ENCODE data around the gene FAM219B.

FAM219B gene

DNA sequence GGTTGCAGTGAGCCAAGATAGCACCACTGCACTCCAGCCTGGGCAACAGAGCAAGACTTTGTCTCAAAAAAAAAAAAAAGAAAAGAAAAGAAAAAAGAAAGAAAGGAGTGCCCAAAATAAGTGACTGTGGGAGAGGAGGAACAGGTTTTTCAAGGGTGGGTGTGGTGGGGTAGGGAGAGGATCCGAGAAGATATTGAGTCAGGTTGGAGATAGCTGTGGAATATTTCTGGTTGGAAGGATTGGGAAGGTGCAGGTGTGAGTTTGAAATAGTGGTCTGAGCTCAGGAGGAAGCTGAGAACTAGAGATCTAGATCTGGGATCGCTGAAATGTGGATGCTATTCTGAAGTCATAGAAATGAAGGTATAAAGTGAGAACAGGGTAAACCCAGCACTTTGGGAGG, 41.3 kb downstream of the FAM219B start:
- TF ChIP-seq, protein P1, sequence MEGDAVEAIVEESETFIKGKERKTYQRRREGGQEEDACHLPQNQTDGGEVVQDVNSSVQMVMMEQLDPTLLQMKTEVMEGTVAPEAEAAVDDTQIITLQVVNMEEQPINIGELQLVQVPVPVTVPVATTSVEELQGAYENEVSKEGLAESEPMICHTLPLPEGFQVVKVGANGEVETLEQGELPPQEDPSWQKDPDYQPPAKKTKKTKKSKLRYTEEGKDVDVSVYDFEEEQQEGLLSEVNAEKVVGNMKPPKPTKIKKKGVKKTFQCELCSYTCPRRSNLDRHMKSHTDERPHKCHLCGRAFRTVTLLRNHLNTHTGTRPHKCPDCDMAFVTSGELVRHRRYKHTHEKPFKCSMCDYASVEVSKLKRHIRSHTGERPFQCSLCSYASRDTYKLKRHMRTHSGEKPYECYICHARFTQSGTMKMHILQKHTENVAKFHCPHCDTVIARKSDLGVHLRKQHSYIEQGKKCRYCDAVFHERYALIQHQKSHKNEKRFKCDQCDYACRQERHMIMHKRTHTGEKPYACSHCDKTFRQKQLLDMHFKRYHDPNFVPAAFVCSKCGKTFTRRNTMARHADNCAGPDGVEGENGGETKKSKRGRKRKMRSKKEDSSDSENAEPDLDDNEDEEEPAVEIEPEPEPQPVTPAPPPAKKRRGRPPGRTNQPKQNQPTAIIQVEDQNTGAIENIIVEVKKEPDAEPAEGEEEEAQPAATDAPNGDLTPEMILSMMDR (IDR thresholded peaks at IDR 0.05; ENCODE audit: low read depth, low read length): no peak
- TF ChIP-seq MYC (IDR thresholded peaks at IDR 0.05; ENCODE audit: low read depth, low read length) (no peak), POLR2A (IDR thresholded peaks at IDR 0.05; ENCODE audit: extremely low read depth, insufficient read length) (no peak)
- TF ChIP-seq, protein P2, sequence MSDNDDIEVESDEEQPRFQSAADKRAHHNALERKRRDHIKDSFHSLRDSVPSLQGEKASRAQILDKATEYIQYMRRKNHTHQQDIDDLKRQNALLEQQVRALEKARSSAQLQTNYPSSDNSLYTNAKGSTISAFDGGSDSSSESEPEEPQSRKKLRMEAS (IDR thresholded peaks at IDR 0.05; ENCODE audit: low read depth, low read length): no peak
- no peak for DNase-seq (ENCODE audit: low read depth)
- no peak overlapping the region for H3K4me3 ChIP-seq (ENCODE audit: low read depth, low read length)

DNA sequence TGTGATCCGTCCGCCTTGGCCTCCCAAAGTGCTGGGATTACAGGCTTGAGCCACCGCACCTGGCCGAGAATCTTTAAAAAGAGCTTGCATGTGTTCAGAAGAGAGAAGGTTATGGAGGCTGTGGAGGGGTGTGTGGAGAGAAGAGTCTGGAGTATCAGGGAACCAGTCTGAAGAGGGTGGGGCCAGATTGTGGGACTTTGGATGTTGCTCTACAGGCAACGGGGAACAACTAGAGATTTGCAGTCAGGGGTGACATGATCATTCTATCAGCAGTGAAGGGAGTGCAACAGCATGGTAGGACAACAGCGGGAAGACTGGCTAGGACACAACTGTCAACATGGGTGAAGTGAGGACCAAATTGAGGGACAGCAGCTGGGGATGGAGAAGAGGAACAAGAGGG, 42.4 kb downstream of the FAM219B start:
- TF ChIP-seq, protein P2 (IDR thresholded peaks at IDR 0.05; ENCODE audit: low read depth, low read length): no peak
- TF ChIP-seq MYC (IDR thresholded peaks at IDR 0.05; ENCODE audit: low read depth, low read length): no peak
- no peak for TF ChIP-seq POLR2A (IDR thresholded peaks at IDR 0.05; ENCODE audit: extremely low read depth, insufficient read length)
- TF ChIP-seq, protein P1 (IDR thresholded peaks at IDR 0.05; ENCODE audit: low read depth, low read length): no peak
- no peak for DNase-seq (ENCODE audit: low read depth)
- no peak overlapping the region for H3K4me3 ChIP-seq (ENCODE audit: low read depth, low read length)

DNA sequence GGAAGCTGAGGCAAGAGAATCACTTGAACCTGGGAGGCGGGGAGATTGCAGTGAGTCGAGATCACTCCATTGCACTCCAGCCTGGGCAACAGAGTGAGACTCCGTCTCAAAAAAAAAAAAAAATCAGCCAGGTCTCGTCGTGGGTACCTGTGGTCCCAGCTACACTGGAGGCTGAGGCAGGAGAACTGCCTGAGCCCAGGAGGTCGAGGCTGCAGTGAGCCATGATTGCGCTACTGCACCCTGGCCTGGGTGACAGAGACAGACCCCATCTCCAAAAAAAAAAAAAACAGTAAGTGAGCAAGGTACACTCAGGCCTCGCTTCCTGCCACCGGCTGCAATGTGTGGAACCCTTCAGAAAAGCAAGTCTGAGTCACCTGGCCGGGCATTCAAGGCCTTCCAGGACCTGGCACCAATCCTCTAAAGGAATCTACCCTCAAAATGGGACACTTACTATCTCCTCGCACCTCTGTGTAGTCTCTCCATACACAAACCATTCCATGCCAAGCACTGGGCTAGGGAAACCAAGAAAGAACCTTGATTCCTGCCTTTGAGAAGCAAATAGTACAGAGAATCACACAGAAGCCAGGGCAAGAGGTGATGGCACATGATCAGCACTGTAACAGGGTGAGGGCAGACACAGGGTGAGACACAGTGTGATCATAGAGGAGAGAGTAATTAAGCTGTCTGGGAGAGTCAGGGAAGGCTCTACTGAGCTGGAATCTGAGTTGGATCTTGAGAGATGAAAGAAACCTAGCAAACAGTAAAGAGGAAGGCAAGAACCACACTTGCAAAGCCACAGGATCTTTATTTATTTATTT, 43.2 kb downstream of the FAM219B start:
- TF ChIP-seq, protein P2 (IDR thresholded peaks at IDR 0.05; ENCODE audit: low read depth, low read length): no peak
- TF ChIP-seq, protein P1 (IDR thresholded peaks at IDR 0.05; ENCODE audit: low read depth, low read length): no peak
- TF ChIP-seq MYC (IDR thresholded peaks at IDR 0.05; ENCODE audit: low read depth, low read length) (no peak), POLR2A (IDR thresholded peaks at IDR 0.05; ENCODE audit: extremely low read depth, insufficient read length) (no peak)
- no peak for DNase-seq (ENCODE audit: low read depth)
- H3K4me3 ChIP-seq (ENCODE audit: low read depth, low read length): no peak overlapping the region

DNA sequence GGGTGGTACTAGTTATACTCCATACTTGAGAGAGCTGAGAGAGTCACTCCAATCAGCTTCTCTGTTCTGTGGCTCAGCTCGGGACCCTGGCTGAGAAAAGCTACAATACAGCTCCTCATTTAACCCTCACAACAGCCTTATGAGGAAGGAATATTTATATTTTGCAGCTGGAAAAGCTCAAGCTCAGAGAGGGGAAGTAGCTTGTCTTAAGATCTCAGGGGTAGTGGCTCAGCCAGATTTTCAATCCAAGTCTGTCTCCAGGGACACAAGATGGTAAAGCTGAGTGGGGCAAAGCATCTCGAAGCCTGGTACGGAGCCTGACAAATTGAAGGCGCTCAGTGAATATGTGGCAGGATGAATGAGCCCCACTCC, 48.3 kb downstream of the FAM219B start:
- H3K4me3 ChIP-seq (ENCODE audit: low read depth, low read length): no peak overlapping the region
- TF ChIP-seq POLR2A (IDR thresholded peaks at IDR 0.05; ENCODE audit: extremely low read depth, insufficient read length) (no peak), MYC (IDR thresholded peaks at IDR 0.05; ENCODE audit: low read depth, low read length) (no peak)
- TF ChIP-seq, protein P1 (IDR thresholded peaks at IDR 0.05; ENCODE audit: low read depth, low read length): no peak
- TF ChIP-seq, protein P2 (IDR thresholded peaks at IDR 0.05; ENCODE audit: low read depth, low read length): no peak
- DNase-seq (ENCODE audit: low read depth): no peak

DNA sequence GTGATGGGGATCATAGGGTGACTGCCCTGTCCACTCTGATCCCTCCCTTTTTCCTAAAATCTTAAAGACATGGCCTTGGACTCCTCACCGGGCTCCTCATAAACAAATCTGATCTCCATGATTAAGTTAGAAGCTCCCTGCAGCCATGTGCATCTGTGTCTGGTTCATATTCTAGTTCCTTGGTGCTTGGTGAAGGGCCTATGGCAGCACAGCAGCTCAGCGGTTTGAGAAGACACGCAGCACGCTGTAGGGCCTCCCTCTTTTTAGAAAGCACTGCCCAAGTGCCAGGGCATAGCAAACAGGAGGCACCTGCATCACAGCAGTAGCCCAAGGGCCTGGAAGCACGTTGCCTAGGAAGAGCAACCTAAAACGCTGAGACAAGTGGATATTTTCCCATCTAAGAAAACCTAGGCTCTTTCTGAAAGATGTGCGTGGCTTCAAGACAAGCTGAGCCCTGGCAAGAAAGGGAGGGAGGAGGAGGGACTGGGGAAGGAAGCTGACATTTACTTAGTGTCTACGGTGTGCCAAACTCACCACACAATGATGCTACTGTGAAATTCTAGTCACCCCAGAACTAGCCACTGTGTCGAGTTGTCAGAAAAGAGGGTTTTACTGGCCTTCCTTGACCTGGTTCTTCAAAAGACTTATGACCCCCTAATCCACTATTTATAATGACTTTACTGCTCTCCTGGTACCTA, 48.8 kb downstream of the FAM219B start:
- H3K4me3 ChIP-seq (ENCODE audit: low read depth, low read length): no peak overlapping the region
- TF ChIP-seq MYC (IDR thresholded peaks at IDR 0.05; ENCODE audit: low read depth, low read length): no peak
- TF ChIP-seq POLR2A (IDR thresholded peaks at IDR 0.05; ENCODE audit: extremely low read depth, insufficient read length): no peak
- TF ChIP-seq, protein P1 (IDR thresholded peaks at IDR 0.05; ENCODE audit: low read depth, low read length): no peak
- TF ChIP-seq, protein P2 (IDR thresholded peaks at IDR 0.05; ENCODE audit: low read depth, low read length): no peak
- no peak for DNase-seq (ENCODE audit: low read depth)
